Measurements from ENCODE around the gene ZRANB3.

Gene ZRANB3

GRCh38 chr2:135258193-135258592 lies 272.8 kb downstream of the ZRANB3 start:
- TF ChIP-seq, protein P1, sequence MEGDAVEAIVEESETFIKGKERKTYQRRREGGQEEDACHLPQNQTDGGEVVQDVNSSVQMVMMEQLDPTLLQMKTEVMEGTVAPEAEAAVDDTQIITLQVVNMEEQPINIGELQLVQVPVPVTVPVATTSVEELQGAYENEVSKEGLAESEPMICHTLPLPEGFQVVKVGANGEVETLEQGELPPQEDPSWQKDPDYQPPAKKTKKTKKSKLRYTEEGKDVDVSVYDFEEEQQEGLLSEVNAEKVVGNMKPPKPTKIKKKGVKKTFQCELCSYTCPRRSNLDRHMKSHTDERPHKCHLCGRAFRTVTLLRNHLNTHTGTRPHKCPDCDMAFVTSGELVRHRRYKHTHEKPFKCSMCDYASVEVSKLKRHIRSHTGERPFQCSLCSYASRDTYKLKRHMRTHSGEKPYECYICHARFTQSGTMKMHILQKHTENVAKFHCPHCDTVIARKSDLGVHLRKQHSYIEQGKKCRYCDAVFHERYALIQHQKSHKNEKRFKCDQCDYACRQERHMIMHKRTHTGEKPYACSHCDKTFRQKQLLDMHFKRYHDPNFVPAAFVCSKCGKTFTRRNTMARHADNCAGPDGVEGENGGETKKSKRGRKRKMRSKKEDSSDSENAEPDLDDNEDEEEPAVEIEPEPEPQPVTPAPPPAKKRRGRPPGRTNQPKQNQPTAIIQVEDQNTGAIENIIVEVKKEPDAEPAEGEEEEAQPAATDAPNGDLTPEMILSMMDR (IDR thresholded peaks at IDR 0.05; ENCODE audit: low read depth, low read length, missing control alignments) = no peak
- H3K4me3 ChIP-seq (replicated peaks; ENCODE audit: low read depth, low read length) = no peak overlapping the region
- no peak for DNase-seq (ENCODE audit: extremely low read depth, low read depth)

GRCh38 chr2:135257383-135258090 lies 273.5 kb downstream of the ZRANB3 start:
- DNase-seq (ENCODE audit: extremely low read depth, low read depth) = peak; percentile 41
- TF ChIP-seq, protein P1 (IDR thresholded peaks at IDR 0.05; ENCODE audit: low read depth, low read length, missing control alignments) = no peak
- H3K4me3 ChIP-seq (replicated peaks; ENCODE audit: low read depth, low read length) = no peak overlapping the region

DNA sequence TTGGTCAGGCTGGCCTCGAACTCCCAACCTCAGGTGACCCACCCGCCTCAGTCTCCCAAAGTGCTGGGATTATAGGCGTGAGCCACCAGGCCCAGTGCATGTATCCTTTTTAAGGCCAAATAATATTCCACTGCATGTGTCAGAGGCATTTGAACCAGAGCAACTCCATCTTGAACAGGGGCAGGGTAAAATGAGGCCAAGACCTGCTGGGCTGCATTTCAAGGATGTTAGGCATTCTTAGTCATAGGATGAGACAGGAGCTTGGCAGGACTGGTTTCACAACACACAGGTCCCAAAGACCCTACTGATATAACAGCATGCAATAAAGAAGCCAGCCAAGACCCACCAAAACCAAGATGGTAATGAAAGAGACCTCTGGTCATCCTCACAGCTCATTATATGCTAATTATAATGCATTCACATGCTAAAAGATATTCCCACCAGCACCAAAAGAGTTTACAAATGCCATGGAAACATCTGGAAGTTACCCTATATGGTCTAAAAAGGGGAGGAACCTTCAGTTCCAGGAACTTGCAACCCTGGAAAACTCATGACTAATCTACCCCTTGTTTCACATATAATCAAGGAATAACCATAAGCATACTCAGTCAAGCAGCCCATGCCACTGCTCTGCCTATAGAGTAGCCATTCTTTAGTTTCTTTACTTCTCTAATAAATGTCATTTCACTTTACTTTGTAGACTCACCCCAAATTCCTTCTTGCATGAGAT lies 274.3 kb downstream of the ZRANB3 start:
- TF ChIP-seq, protein P1 (IDR thresholded peaks at IDR 0.05; ENCODE audit: low read depth, low read length, missing control alignments) = no peak
- no peak overlapping the region for H3K4me3 ChIP-seq (replicated peaks; ENCODE audit: low read depth, low read length)
- DNase-seq (ENCODE audit: extremely low read depth, low read depth) = no peak

DNA sequence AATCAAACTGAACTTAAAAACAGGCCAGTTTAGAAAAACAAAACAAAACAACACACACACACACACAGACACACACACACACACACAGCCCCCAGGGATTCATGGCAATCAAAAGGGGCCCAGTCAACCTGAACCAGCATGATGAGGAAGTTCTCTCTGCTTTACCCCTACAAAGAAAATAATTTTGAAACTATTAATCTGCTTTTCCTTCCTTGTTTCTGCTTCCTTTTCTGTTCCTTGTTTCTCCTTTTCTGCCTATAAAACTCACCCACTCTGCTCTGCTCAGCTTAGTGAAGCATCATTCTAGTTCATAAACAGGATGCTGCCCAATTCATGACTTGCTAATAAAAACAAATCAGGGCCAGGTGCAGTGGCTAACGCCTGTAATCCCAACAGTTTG lies 275.8 kb downstream of the ZRANB3 start:
- no peak for DNase-seq (ENCODE audit: extremely low read depth, low read depth)
- TF ChIP-seq, protein P1 (IDR thresholded peaks at IDR 0.05; ENCODE audit: low read depth, low read length, missing control alignments) = no peak
- H3K4me3 ChIP-seq (replicated peaks; ENCODE audit: low read depth, low read length) = no peak overlapping the region

- DNase-seq (ENCODE audit: extremely low read depth, low read depth) = no peak
- no peak overlapping the region for H3K4me3 ChIP-seq (replicated peaks; ENCODE audit: low read depth, low read length)
- TF ChIP-seq, protein P1 (IDR thresholded peaks at IDR 0.05; ENCODE audit: low read depth, low read length, missing control alignments) = no peak
These were observed 278.1 kb downstream of the ZRANB3 start for GRCh38 chr2:135252805-135253458.

DNA sequence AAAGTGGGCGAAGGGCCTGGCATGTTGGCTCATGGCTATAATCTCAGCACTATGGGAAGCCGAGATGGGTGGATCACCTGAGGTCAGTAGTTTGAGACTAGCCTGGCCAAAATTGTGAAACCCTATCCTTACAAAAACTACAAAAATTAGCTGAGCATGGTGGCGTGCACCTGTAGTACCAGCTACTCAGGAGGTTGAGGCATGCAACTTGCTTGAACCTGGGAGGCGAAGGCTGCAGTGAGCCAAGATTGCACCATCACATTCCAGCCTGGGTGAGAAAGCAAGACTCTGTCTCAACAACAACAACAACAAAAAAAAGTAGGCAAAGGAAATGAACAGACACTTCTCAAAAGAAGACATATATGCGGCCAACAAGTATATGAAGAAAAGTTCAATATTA lies 282.4 kb downstream of the ZRANB3 start:
- H3K4me3 ChIP-seq (replicated peaks; ENCODE audit: low read depth, low read length) = no peak overlapping the region
- TF ChIP-seq, protein P1 (IDR thresholded peaks at IDR 0.05; ENCODE audit: low read depth, low read length, missing control alignments) = no peak
- DNase-seq (ENCODE audit: extremely low read depth, low read depth) = no peak

All from HFF-Myc (cell line).